GM12865 (cell line): ENCODE measurements around the gene MCM5.
"Not testable (repeated sequence)": the region's sequence is repeated elsewhere in the genome, so short reads cannot be mapped to it uniquely, and the experiment has no call there.

Source experiments
- DNase-seq: peaks from one replicate; pipeline ENCODE4 v3.0.0; 2010; ENCODE audit warnings: low read depth
- H3K4me3 ChIP-seq: 2 replicates; pipeline ENCODE4 v1.5.1; 2011; ENCODE audit warnings: mild to moderate bottlenecking, low read depth, low read length, control low read depth
- CTCF ChIP-seq: IDR thresholded peaks from 2 replicates; pipeline ENCODE4 v1.5.1; 2011; ENCODE audit warnings: low read length, control low read depth, low read depth, inconsistent platforms; ENCODE audit not compliant: insufficient read depth; ENCODE audit errors: missing control alignments

MCM5 gene

GRCh38 chr22:35394810-35395563 is 5.0 kb upstream of the MCM5 start:
- no peak overlapping the region for H3K4me3 ChIP-seq
- no peak for DNase-seq
- no peak for TF ChIP-seq CTCF

GRCh38 chr22:35396622-35397021 is 3.3 kb upstream of the MCM5 start:
- not testable (repeated sequence) for H3K4me3 ChIP-seq, DNase-seq

- no peak for DNase-seq
- no peak overlapping the region for H3K4me3 ChIP-seq
- TF ChIP-seq CTCF, result no peak
Observed at GRCh38 chr22:35397095-35397904, 2.6 kb upstream of the MCM5 start.

GRCh38 chr22:35398591-35398973 is 1.4 kb upstream of the MCM5 start:
- no peak for DNase-seq
- peak overlapping the region; percentile 98; the same call in 1 of the 2 replicates for H3K4me3 ChIP-seq
- no peak for TF ChIP-seq CTCF

GRCh38 chr22:35399114-35399677 is 744 bp upstream of the MCM5 start:
- no peak for TF ChIP-seq CTCF
- peak; percentile 58 for DNase-seq

GRCh38 chr22:35400501-35400790 is 506 bp downstream of the MCM5 start:
- peak overlapping the region; percentile 83 for H3K4me3 ChIP-seq
- no peak for TF ChIP-seq CTCF
- peak; percentile 33 for DNase-seq

More at GRCh38 chr22:35399114-35399677, 744 bp upstream of the MCM5 start:
- H3K4me3 ChIP-seq, result peak overlapping the region; percentile 98

- no peak for TF ChIP-seq CTCF
- DNase-seq, result no peak
- H3K4me3 ChIP-seq, result peak overlapping the region; percentile 83; the same call in 1 of the 2 replicates
Observed at GRCh38 chr22:35401863-35402262, 1.9 kb downstream of the MCM5 start.
